ENCODE data around the gene F2R.
"Not testable (repeated sequence)": the region's sequence is repeated elsewhere in the genome, so short reads cannot be mapped to it uniquely, and the experiment has no call there.

F2R gene

GRCh38 chr5:76715736-76716455, at the start of gene F2R:
Gene F2R, plus strand, starts transcription at chr5:76716126. Its CDS starts 182 bp downstream, at chr5:76716308.
- peak; percentile 38 for DNase-seq (ENCODE audit: low read depth)

GRCh38 chr5:76667495-76667894, 48.4 kb upstream of the F2R start:
- DNase-seq (ENCODE audit: low read depth): no peak

GRCh38 chr5:76669245-76669644, 46.7 kb upstream of the F2R start:
- no peak for DNase-seq (ENCODE audit: low read depth)

DNA sequence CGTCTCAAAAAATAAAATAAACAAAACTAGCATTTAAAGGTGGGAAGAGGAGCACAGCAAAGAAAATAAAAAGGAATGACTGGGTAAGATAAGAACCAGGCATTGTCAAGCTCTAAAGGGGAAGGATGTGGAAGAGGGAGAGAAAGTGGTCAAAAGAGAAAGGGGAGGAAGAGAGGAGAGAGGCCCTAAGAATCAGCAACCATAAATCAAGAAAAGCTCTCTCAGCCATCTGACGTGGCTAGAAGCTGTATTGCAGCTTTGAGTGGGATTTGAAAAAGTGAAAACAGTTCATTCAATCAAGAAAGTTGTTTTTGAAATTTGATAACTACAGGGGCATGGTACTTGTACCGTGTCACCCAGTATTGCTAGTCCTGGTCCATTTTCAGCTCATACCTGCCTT, 45.4 kb upstream of the F2R start:
- no peak for DNase-seq (ENCODE audit: low read depth)

DNA sequence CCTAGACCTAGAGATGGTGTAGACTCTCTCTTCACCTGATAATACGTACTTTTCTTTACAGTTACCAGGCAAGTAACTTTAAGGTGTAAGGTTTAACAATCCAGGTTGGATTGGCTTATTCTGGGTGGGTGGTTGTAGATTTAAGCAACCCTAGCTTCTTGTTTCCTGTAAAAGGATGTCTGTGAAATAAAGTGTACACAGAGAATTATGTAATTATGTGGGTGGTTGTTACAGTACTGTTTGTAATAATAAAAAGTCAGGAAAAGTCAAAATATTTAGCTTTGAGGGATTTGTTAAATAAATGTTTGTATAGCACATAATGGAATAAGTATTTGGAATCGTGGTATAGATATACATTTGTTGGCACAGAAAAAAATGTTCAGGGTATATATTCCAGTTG, 43.7 kb upstream of the F2R start:
- DNase-seq (ENCODE audit: low read depth): no peak

GRCh38 chr5:76673125-76673524, 42.8 kb upstream of the F2R start:
- DNase-seq (ENCODE audit: low read depth): no peak

DNA sequence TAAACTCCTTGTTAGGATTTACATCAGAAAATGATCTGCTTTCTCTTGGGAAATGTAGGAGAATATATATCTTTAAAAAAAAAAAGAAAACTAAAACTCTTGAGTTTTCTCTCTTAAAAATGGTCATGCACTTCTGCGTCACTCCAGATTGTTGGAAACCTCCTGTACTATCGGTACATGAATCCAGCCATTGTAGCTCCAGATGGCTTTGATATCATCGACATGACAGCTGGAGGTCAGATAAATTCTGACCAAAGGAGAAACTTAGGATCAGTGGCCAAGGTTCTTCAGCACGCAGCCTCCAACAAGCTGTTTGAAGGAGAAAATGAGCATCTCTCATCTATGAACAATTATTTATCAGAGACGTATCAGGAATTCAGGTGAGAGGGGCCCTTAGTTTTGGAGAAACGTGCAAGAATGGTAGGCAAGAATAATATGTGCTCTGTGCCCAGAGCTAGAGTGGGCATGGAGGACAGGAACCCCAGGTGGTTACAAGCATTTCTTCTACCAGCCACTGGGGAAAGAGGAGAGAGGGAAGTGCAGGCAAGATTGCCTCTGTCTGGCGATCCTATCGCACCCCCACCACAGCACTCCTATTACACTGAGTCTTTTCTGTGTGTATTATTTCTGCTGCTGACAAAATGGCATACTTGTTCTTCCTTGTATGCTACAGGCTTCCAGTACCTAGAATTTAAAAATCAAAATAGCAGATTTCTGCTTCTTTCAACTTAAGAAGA, 41.4 kb upstream of the F2R start:
- DNase-seq (ENCODE audit: low read depth): no peak

- DNase-seq (ENCODE audit: low read depth): no peak
These were observed 40.6 kb upstream of the F2R start for GRCh38 chr5:76675364-76675763.

DNA sequence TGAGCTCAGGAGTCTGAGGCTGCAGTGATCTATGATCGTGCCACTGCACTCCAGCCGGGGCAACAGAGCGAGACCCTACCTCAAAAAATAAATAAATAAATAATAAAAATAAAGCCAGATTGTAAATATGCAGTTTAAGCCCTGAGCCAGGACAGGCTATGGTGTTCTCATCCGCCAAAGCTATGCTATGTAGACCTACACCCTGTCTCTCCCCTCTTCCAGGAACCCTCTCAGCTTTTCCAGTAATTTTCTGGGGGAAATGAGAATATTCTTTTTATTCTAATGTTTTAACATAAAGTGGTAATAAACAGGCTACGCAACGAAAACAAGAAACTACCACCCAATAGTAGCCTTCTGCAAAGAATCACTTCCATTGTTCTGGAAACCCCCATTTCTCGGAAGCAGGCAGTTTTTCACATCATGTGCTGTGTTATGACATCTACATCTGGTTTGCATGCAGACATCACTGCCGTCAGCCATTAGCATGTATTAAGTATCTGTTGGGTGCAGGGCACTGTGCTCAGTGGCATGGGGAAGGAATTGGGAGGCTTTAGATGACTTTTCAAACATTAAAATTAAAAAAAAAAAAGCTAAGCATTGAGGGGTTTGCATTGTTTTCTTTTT, 38.0 kb upstream of the F2R start:
- DNase-seq (ENCODE audit: low read depth): no peak

DNA sequence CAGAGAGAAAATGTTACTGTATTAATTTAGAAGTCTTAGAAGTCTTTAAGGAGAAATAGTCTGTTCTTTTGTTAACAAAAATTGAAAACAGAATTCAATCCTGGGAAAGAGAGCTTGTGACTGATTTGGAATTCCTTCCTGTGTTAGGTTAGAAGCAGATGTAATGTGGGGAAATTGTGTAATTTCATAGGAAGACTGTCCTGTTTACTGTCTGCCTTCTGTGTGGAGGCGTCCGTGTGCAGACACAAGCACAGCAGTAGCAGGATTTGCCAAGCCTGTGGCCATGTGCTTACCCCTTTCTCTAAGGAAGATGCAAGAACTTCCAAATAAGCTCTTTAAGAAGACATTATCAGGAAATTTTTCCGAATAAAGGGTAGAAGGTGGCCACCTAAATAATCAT, 36.7 kb upstream of the F2R start:
- no peak for DNase-seq (ENCODE audit: low read depth)

DNA sequence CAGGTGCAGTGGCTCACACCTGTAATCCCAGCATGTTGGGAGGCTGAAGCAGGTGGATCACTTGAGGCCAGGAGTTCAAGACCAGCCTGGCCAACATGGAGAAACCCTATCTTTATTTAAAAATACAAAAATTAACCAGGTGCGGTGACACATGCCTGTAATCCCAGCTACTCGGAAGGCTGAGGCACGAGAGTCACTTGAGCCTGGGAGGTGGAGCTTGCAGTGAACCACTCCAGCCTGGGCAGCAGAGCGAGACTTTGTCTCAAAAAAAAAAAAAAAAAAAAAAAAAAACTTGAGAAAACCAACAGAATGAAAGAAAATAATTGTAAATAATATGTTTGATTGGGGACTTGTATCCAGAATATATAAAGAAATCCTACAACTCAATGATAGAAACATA, 35.1 kb upstream of the F2R start:
- DNase-seq (ENCODE audit: low read depth): not testable (repeated sequence)

DNA sequence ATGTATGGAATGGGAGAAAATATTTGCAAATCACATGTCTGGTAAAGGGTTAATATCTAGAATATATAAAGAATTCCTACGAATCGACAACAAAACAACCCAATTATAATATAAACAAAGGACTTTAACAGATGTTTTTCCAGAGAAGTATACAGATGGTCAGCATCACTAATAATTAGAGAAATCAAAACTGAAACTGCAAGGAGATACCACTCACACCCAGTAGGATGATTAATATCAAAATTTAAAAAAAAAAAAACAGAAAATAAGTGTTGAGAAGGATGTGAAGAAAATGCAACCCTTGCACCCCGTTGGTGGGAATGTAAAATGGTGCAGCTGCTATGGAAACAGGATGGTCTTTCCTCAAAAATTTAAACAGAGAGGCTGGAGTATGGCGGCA, 34.6 kb upstream of the F2R start:
- no peak for DNase-seq (ENCODE audit: low read depth)

DNA sequence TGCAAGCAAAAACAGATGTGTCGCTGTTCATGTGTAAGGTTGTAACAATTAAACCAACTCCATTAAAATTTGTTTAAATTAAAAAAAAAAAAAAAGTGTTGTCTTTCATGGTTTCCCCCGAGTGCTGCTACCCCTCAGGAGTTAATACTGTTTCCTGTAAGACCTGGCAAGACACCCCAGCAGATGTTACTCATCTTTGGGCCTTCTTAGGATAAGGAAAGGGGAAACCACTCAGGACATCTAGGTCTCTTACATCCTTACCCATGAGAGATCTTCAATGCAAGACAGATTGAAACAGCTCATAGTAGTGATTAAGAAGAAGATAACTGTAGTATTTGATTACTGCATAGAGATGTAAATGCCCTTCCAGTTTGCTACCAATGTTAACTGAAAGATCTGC, 33.5 kb upstream of the F2R start:
- no peak for DNase-seq (ENCODE audit: low read depth)

GRCh38 chr5:76683816-76684731, 31.9 kb upstream of the F2R start:
- no peak for DNase-seq (ENCODE audit: low read depth)

GRCh38 chr5:76684756-76685519, 31.0 kb upstream of the F2R start:
- DNase-seq (ENCODE audit: low read depth): no peak

DNA sequence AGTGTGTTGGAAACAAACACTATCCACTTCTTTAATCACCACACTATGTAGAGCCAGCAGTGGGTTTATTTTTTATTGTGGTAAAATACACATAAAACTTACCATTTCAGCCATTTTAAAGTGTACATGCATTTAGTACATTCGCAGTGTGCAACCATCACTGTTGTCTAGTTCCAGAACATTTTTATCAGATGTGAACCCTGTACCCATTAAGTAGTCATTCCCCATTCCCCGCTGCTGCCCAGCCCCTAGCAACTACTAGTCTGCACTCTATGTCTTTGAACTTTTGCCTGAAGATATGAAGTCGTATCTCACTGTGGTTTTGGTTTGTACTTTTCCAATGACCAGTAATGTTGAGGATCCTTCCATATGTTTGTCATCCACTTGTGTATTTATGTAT, 30.2 kb upstream of the F2R start:
- no peak for DNase-seq (ENCODE audit: low read depth)

- DNase-seq (ENCODE audit: low read depth): no peak
These were observed 27.7 kb upstream of the F2R start for GRCh38 chr5:76688212-76688611.

GRCh38 chr5:76688836-76689235, 27.1 kb upstream of the F2R start:
- DNase-seq (ENCODE audit: low read depth): no peak

DNA sequence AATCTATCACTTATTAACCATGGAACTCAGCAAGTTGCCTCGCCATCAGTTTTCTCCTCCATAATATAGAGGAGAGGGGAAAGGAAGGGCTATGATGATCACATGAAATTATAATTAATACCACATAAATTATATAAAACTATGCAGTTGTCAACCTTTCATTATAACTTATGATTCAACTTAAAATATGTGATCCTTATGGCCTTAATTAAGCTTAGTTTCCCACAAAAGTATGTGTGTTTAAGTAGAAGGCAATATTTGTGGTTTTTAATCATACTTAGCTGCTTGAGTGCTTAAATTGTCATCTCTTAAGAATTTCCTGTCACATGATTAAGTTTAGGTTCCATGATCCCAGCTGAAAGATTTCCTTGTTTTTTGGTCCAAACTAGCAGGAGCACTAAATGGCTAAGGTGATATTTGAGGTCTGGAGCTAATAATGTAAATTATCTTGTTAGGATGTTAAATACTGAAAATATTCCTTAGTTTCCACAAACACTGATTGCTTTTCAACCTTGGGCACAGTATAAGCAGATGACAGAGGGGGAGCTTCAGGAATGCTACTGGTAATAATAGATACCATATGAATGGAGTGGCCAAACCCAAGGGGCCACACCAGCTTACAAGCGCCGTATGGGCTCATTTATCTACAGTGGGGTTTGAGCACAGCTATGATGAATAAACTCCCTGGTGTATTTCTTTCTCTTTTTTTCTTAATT, 26.4 kb upstream of the F2R start:
- DNase-seq (ENCODE audit: low read depth): no peak

DNA sequence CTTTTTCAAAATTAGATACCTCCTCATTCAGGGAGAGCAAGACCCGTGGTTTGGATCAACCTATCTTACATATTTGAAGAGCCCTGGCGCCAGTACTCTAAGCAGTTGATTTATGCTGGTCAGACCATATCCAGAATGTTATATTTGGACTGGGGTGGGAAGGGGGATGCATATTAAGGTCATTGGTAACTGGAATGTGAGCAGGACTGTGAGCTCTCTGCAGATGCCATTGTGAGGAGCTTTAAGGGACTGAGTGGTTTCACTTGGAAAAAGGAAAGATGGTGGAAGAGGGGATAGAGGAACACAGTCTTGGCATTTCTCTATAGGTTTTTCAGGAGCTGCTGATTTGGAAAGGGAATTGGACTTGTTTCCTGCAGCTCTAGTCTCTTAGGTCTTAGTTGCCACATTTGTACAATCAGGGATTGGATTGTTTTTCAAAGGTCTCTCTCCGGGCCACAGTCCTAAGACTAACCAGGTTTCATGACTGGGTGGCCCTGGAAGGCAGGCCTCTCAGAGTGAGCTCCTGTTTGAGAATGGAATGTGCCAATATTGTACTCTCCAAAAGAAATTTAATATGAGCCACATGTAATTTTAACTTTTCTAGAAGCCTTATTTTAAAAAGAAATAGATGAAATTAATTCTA, 25.8 kb upstream of the F2R start:
- no peak for DNase-seq (ENCODE audit: low read depth)

Data from stimulated activated CD8-positive, alpha-beta memory T cell treated with anti-CD3 and anti-CD28 coated beads, Interleukin-12 subunit alpha, Interleukin-12 subunit beta, amount 100 ng/mL, for 4 hours (primary cell).